ENCODE data around the gene MPZL3. TPM values are rescaled to one million over a fixed set of nuclear protein-coding genes. Genes with fewer than 3 reads are reported as not detected.

MPZL3 gene
- total and polyA plus RNA-seq, 2 experiments from 2014 or later: 0.92 to 2.9 TPM

GRCh38 chr11:118230088-118230487 lies 22.1 kb downstream of the MPZL3 start:
- ATAC-seq (no peak), DNase-seq (ENCODE audit: low spot score) (no peak)
- H3K4me1 ChIP-seq (ENCODE audit: insufficient read depth): no peaks in the 10 kb centered on the region
- H4K20me1 ChIP-seq (replicated peaks; ENCODE audit: insufficient read depth): no peaks in the 10 kb centered on the region
- H3F3A ChIP-seq (replicated peaks; ENCODE audit: low read depth): no peaks in the 10 kb centered on the region
- H3K27me3 ChIP-seq (ENCODE audit: insufficient read depth): no peaks in the 10 kb centered on the region
- Mint-ChIP-seq H3K27me3 (ENCODE audit: insufficient read depth, low read depth, poor library complexity) (no peaks in the 10 kb centered on the region), H3K9me3 (no peaks in the 10 kb centered on the region), H3K36me3 (ENCODE audit: low read depth) (no peaks in the 10 kb centered on the region), H3K27ac (no peak overlapping the region), H3K4me3 (no peak overlapping the region), H3K4me1 (no peaks in the 10 kb centered on the region)
- no peak overlapping the region for H2AFZ ChIP-seq
- H3K4me2 ChIP-seq: no peak overlapping the region
- no peaks in the 10 kb centered on the region for H3K79me2 ChIP-seq (replicated peaks; ENCODE audit: insufficient read depth)
- no peak overlapping the region for H3K27ac ChIP-seq (ENCODE audit: low read depth)
- H3K4me3 ChIP-seq: no peak overlapping the region
- TF ChIP-seq NANOG (IDR thresholded peaks at IDR 0.05; ENCODE audit: borderline replicate concordance): no peak
- TF ChIP-seq, protein P1, sequence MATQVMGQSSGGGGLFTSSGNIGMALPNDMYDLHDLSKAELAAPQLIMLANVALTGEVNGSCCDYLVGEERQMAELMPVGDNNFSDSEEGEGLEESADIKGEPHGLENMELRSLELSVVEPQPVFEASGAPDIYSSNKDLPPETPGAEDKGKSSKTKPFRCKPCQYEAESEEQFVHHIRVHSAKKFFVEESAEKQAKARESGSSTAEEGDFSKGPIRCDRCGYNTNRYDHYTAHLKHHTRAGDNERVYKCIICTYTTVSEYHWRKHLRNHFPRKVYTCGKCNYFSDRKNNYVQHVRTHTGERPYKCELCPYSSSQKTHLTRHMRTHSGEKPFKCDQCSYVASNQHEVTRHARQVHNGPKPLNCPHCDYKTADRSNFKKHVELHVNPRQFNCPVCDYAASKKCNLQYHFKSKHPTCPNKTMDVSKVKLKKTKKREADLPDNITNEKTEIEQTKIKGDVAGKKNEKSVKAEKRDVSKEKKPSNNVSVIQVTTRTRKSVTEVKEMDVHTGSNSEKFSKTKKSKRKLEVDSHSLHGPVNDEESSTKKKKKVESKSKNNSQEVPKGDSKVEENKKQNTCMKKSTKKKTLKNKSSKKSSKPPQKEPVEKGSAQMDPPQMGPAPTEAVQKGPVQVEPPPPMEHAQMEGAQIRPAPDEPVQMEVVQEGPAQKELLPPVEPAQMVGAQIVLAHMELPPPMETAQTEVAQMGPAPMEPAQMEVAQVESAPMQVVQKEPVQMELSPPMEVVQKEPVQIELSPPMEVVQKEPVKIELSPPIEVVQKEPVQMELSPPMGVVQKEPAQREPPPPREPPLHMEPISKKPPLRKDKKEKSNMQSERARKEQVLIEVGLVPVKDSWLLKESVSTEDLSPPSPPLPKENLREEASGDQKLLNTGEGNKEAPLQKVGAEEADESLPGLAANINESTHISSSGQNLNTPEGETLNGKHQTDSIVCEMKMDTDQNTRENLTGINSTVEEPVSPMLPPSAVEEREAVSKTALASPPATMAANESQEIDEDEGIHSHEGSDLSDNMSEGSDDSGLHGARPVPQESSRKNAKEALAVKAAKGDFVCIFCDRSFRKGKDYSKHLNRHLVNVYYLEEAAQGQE (IDR thresholded peaks at IDR 0.05; ENCODE audit: unreplicated experiment): no peak
- TF ChIP-seq ZNF114 (CRISPR knock-in tag; IDR thresholded peaks at IDR 0.05): no peak
- no peak for TF ChIP-seq CTCF (conservative IDR thresholded peaks at IDR 0.05; ENCODE audit: low read depth in 2 of 2)
- no peaks in the 10 kb centered on the region for H3K9me2 ChIP-seq (ENCODE audit: insufficient read depth)
- H3K36me3 ChIP-seq (ENCODE audit: insufficient read depth): no peaks in the 10 kb centered on the region

- H3K9me3 Mint-ChIP-seq: no peaks in the 10 kb centered on the region
- Histone ChIP-seq H3K4me1 (ENCODE audit: insufficient read depth) (no peaks in the 10 kb centered on the region), H3K36me3 (ENCODE audit: insufficient read depth) (no peaks in the 10 kb centered on the region), H3K79me2 (replicated peaks; ENCODE audit: insufficient read depth) (no peaks in the 10 kb centered on the region), H3K9me2 (ENCODE audit: insufficient read depth) (no peaks in the 10 kb centered on the region), H3K4me2 (no peak overlapping the region), H3K27me3 (ENCODE audit: insufficient read depth) (no peaks in the 10 kb centered on the region), H3F3A (replicated peaks; ENCODE audit: low read depth) (no peaks in the 10 kb centered on the region), H3K27ac (ENCODE audit: low read depth) (no peak overlapping the region), H4K20me1 (replicated peaks; ENCODE audit: insufficient read depth) (no peaks in the 10 kb centered on the region), H2AFZ (no peak overlapping the region), H3K4me3 (no peak overlapping the region)
- no peak overlapping the region for H3K4me3 Mint-ChIP-seq
- H3K27ac Mint-ChIP-seq: no peak overlapping the region
- no peaks in the 10 kb centered on the region for H3K36me3 Mint-ChIP-seq (ENCODE audit: low read depth)
- DNase-seq (ENCODE audit: low spot score) (no peak), ATAC-seq (no peak)
- no peaks in the 10 kb centered on the region for H3K4me1 Mint-ChIP-seq
- no peaks in the 10 kb centered on the region for H3K27me3 Mint-ChIP-seq (ENCODE audit: insufficient read depth, low read depth, poor library complexity)
- TF ChIP-seq CTCF (conservative IDR thresholded peaks at IDR 0.05; ENCODE audit: low read depth in 2 of 2): no peak
- no peak for TF ChIP-seq EZH2 (IDR thresholded peaks at IDR 0.05; ENCODE audit: low read depth, unreplicated experiment)
- TF ChIP-seq EZH2phosphoT487 (IDR thresholded peaks at IDR 0.05; ENCODE audit: unreplicated experiment): no peak
- TF ChIP-seq ZNF462 (CRISPR knock-in tag; IDR thresholded peaks at IDR 0.05): no peak
- no peak for TF ChIP-seq ZNF114 (CRISPR knock-in tag; IDR thresholded peaks at IDR 0.05)
Measured at GRCh38 chr11:118229274-118229847, 22.8 kb downstream of the MPZL3 start.

Data from GM23338 (cell line).